Subcutaneous adipose tissue (tissue), 4 donors: Measurements from ENCODE around the gene CCDC90B. TPM values are rescaled to one million over a fixed set of nuclear protein-coding genes. Genes with fewer than 3 reads are reported as not detected.

Experiments used
- CTCF ChIP-seq: fragments of 450-650 bp; IDR thresholded peaks from one replicate; pipeline ENCODE4 v1.5.1; 2016; ENCODE audit warnings: low read depth, mild to moderate bottlenecking, control low read depth, antibody characterized with exemption, moderate library complexity
- total RNA-seq, 4 donors: library from RNA; depleted of rRNA; stranded (reverse); fragments of >200 nt; gene quantifications; one replicate each; pipeline ENCODE4 v1.1.0, GENCODE V29; 2016

CCDC90B gene
- total RNA-seq, 4 donors from 2014 or later: 27.7 to 54.8 (median 42.2) TPM

DNA sequence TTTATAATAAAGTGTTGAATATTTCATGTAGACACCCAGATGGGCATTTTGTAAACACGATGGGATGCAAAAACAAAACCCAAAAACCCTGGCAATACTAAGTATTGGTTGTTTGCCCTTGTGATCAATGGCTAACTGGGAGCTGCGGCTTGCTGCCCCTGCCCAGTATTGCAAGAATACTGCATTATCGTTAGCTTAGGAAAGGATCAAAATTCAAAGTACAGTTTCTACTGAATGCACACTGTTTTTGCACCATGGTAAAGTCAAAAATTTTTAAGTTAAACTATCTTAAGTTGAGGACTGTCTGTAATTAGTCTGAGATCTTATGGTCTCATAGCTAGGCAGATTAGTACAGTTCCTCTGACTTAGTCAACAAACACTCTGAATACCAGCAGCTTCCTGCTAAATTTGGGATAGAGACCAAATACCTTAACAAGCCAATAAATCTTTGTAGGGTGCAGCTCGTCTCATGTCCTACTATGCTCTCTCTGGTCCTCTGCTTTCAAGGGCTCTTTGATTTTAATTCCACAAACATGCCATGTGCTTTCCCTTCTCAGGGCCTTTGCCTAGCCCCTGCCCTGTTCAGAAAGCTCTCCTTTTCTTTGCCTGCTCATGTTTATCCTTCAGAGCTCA, 4.0 kb downstream of the CCDC90B start:
- TF ChIP-seq CTCF: no peak

- no peak for TF ChIP-seq CTCF
Measured at GRCh38 chr11:83280256-83280655, 5.9 kb downstream of the CCDC90B start.

- no peak for TF ChIP-seq CTCF
Measured at GRCh38 chr11:83278351-83278750, 7.8 kb downstream of the CCDC90B start.

GRCh38 chr11:83275888-83276641, 10.1 kb downstream of the CCDC90B start:
- no peak for TF ChIP-seq CTCF

DNA sequence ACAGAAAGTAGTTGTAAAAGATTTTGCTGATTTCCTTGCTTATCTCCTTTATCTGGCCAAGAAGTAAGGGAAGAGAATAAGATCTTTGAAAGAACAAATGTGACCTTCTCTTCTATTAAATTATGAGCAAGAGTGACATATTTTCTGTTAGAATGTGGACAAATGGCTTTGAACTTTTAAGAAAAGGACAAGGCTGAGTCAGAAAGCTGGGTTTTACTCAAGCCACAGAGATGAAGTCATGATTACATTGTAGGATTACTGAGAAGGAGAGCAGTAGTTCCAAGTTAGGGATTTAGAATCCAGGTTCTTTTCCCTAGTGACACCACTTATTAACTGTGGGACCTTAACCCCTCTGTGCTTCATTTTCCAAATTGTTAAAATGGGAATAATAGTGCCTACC, 13.5 kb downstream of the CCDC90B start:
- no peak for TF ChIP-seq CTCF

- no peak for TF ChIP-seq CTCF
Measured at GRCh38 chr11:83265331-83265730, 20.8 kb downstream of the CCDC90B start.

- TF ChIP-seq CTCF: no peak
Measured at GRCh38 chr11:83259559-83259958, 26.6 kb downstream of the CCDC90B start.
